Measurements from ENCODE around the gene SLC35B2.
A peak's percentile ranks its signal among the peaks of the same experiment; 100 is the strongest.

Gene SLC35B2

GRCh38 chr6:44251576-44252524, 5.5 kb downstream of the SLC35B2 start:
- DNase-seq: no peak

GRCh38 chr6:44250718-44251123, 6.6 kb downstream of the SLC35B2 start:
- no peak for DNase-seq

GRCh38 chr6:44250067-44250717, 7.1 kb downstream of the SLC35B2 start:
- no peak for DNase-seq

GRCh38 chr6:44249082-44249748, 8.1 kb downstream of the SLC35B2 start:
- DNase-seq: no peak

GRCh38 chr6:44248579-44248978, 8.7 kb downstream of the SLC35B2 start:
- no peak for DNase-seq

- peak; percentile 84 for DNase-seq
Observed at GRCh38 chr6:44247338-44248302, 9.7 kb downstream of the SLC35B2 start.

- DNase-seq: peak; percentile 96
Observed at GRCh38 chr6:44246663-44247337, 10.5 kb downstream of the SLC35B2 start, which contains the start of gene HSP90AB1. TSS of gene HSP90AB1 (plus strand) at chr6:44247101. CDS start at chr6:44248630, 1,529 bp downstream.

- DNase-seq: peak; percentile 96
Observed at GRCh38 chr6:44245912-44246662, 11.2 kb downstream of the SLC35B2 start.

- no peak for DNase-seq
Observed at GRCh38 chr6:44245391-44245911, 11.9 kb downstream of the SLC35B2 start.

- no peak for DNase-seq
Observed at GRCh38 chr6:44243345-44243744, 14.0 kb downstream of the SLC35B2 start.

GRCh38 chr6:44238687-44239350, 18.5 kb downstream of the SLC35B2 start:
- no peak for DNase-seq

GRCh38 chr6:44237813-44238433, 19.4 kb downstream of the SLC35B2 start:
- peak; percentile 92 for DNase-seq

- no peak for DNase-seq
Observed at GRCh38 chr6:44237021-44237812, 20.1 kb downstream of the SLC35B2 start.

GRCh38 chr6:44235891-44236516, 21.3 kb downstream of the SLC35B2 start:
- no peak for DNase-seq

GRCh38 chr6:44235269-44235668, 22.1 kb downstream of the SLC35B2 start:
- no peak for DNase-seq

- peak; percentile 51 for DNase-seq
Observed at GRCh38 chr6:44234101-44235025, 23.0 kb downstream of the SLC35B2 start.

- no peak for DNase-seq
Observed at GRCh38 chr6:44233567-44234100, 23.7 kb downstream of the SLC35B2 start.

Data from retina (tissue), 1 donor.